Karpas-422 (cell line): ENCODE data around the gene SEMA5A. TPM values are rescaled to one million over a fixed set of nuclear protein-coding genes. Genes with fewer than 3 reads are reported as not detected.

Source experiments
- DNase-seq: peaks from one replicate; pipeline ENCODE4 v3.0.0-alpha.2; 2015
- H2AFZ ChIP-seq: fragments of 200-600 bp; sonication (generic); 2 replicates; pipeline ENCODE4 v1.6.1; 2014; ENCODE audit warnings: antibody characterized with exemption, low read length, mixed read lengths
- H3K27ac ChIP-seq: fragments of 200-600 bp; sonication (generic); 2 replicates; pipeline ENCODE4 v1.5.1; 2014; ENCODE audit warnings: mild to moderate bottlenecking, low read length, moderate library complexity
- H3K27me3 ChIP-seq: fragments of 200-600 bp; sonication (generic); 2 replicates; pipeline ENCODE4 v1.6.1; 2014; ENCODE audit warnings: low read length, mixed read lengths
- H3K36me3 ChIP-seq: fragments of 200-600 bp; sonication (generic); 2 replicates; pipeline ENCODE4 v1.6.1; 2014; ENCODE audit warnings: low read length, mixed read lengths; ENCODE audit not compliant: insufficient read depth
- H3K4me1 ChIP-seq: fragments of 200-600 bp; sonication (generic); 2 replicates; pipeline ENCODE4 v1.6.1; 2014; ENCODE audit warnings: mild to moderate bottlenecking, low read length, mixed read lengths
- H3K4me2 ChIP-seq: fragments of 200-600 bp; sonication (generic); 2 replicates; pipeline ENCODE4 v1.6.1; 2014; ENCODE audit warnings: low read length, low read depth, mild to moderate bottlenecking; ENCODE audit not compliant: poor library complexity, severe bottlenecking
- H3K4me3 ChIP-seq: fragments of 200-600 bp; sonication (generic); 2 replicates; pipeline ENCODE4 v1.5.1; 2014; ENCODE audit warnings: mild to moderate bottlenecking, antibody characterized with exemption, low read length, mixed read lengths
- H3K79me2 ChIP-seq: fragments of 200-600 bp; sonication (generic); 2 replicates; pipeline ENCODE4 v1.6.1; 2014; ENCODE audit warnings: mild to moderate bottlenecking, low read length, mixed read lengths
- H3K9ac ChIP-seq: fragments of 200-600 bp; sonication (generic); 2 replicates; pipeline ENCODE4 v1.6.0; 2014; ENCODE audit warnings: low read length
- H3K9me2 ChIP-seq: fragments of 200-600 bp; sonication (generic), shearing (Covaris generic); replicated peaks from 2 replicates; pipeline ENCODE4 v1.6.0; 2014; ENCODE audit warnings: mild to moderate bottlenecking, low read length, moderate library complexity; ENCODE audit not compliant: insufficient read depth
- H3K9me3 ChIP-seq: fragments of 300-700, 200-600 bp; sonication (generic); 2 replicates; pipeline ENCODE4 v1.6.1; 2014; ENCODE audit warnings: low read length, mixed read lengths
- H4K20me1 ChIP-seq: fragments of 200-600 bp; sonication (generic); 2 replicates; pipeline ENCODE4 v1.6.1; 2014; ENCODE audit warnings: mild to moderate bottlenecking, antibody characterized with exemption, low read length, low read depth; ENCODE audit not compliant: insufficient read depth
- total RNA-seq: library from RNA; depleted of rRNA; stranded (reverse); fragments of >200 nt; shearing (Covaris generic); gene quantifications from 2 replicates; pipeline ENCODE4 v1.2.3, GENCODE V29; 2014; ENCODE audit warnings: low replicate concordance

Gene SEMA5A
- total RNA-seq, 1 experiment from 2014 or later: not detected

DNA sequence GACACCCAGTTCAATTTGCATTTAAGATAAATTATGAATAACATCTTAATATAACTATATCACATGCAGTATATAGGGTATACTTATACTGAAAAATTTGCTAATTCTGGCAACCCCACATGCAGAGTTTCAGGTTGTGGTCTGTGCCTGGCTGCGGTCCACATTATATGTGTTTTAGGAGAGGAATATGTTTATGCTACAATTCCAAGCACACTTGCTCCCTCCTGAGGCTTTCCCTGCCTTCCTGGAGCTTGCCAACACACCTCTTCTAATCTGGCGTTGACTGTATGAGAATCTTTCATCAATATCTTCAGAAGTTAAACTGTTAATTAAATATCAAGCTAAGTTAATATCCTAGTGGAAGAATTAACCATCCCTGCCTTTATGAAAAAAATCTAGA is 45.2 kb downstream of the SEMA5A start:
- H3K4me3 ChIP-seq: no peak overlapping the region
- H3K9me2 ChIP-seq: no peaks in the 10 kb centered on the region
- DNase-seq: no peak
- H3K27me3 ChIP-seq: no peaks in the 10 kb centered on the region
- H3K4me2 ChIP-seq: no peak overlapping the region
- no peaks in the 10 kb centered on the region for H3K36me3 ChIP-seq
- H3K4me1 ChIP-seq: no peaks in the 10 kb centered on the region
- no peak overlapping the region for H2AFZ ChIP-seq
- no peaks in the 10 kb centered on the region for H3K79me2 ChIP-seq
- no peaks in the 10 kb centered on the region for H3K9me3 ChIP-seq
- H3K27ac ChIP-seq: no peak overlapping the region
- no peaks in the 10 kb centered on the region for H4K20me1 ChIP-seq
- no peak overlapping the region for H3K9ac ChIP-seq

DNA sequence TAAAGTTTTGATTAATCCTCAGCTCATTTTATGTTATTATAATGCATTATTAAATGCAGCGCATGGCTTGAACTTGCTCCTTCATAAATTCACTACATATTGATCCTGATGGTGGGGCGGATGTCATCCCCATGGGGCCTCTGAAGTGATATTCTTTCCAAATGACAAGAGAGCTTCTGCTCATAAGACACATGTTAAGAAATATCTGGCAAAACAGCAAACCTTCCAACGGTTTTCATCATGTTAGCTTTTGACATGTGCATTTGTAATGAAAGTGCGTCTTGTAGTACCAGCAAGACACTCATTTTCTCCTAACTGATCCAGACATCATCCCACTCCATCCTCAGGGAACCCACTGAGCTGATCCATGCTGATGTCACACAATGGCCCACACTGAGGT is 45.7 kb downstream of the SEMA5A start:
- Histone ChIP-seq H3K9me2 (no peaks in the 10 kb centered on the region), H3K79me2 (no peaks in the 10 kb centered on the region), H3K36me3 (no peaks in the 10 kb centered on the region), H4K20me1 (no peaks in the 10 kb centered on the region), H3K9me3 (no peaks in the 10 kb centered on the region), H3K9ac (no peak overlapping the region), H3K4me2 (no peak overlapping the region), H3K4me1 (no peaks in the 10 kb centered on the region), H3K4me3 (no peak overlapping the region), H3K27ac (no peak overlapping the region), H2AFZ (no peak overlapping the region), H3K27me3 (no peaks in the 10 kb centered on the region)
- DNase-seq: no peak

DNA sequence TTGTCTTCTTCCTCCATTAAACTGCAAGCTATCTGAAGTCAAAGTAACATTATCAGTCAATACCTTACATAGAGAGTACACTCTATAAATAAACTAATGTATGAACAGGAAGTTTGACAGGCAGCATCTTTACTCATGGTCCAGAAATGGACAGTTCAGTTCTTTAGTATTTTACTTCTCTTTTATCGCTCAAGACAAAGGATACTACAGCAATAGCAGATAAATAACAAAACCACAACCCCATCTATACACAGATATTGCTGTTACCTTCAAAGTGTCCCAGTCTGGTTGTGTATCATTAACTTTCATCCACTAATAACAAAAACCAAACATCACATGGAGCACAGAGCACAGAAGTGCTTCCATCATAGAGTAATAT is 46.4 kb downstream of the SEMA5A start:
- H3K9me3 ChIP-seq: no peaks in the 10 kb centered on the region

DNA sequence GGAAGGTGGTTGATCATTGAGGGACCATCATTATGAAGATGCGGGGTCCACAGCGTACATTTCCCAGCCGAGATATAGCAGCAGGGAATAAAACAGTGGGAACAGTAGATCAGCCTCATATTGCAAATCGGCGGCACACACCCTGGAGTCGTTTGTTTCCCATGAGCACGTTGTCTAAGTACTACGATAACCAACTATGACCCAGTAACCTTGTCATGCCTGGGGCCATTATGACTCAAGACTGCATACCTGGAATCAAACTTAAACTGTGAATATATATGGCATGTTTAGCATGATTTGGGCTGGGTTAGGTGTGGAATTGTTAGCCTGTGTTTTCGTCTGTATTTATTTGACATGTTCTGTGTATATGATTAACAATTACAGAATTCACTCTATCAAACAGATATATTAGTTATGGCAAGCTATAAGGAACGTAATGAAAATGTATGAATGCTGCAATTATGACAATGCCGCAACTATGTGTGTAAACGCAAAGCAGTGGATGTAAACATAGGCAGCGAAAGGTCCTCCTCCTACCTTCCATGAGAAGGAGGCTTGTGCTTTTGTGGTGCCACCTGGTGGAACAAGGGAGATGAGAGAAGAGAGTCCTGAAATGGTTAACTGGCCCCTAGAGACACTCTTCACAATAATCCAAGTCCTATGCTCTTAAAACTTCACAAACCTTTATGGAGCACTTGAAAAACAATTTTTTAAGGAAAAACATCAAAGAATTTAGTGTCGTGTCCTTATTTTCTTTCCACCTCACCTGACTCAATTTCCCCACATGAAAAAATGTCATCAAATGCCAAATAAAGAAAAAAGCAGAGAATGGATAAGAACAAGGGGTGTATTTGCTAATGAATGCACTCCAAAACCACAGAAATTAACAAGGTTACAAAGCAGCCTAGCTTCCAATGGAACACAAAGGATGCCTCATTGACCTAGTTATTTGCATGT is 47.1 kb downstream of the SEMA5A start:
- H3K27ac ChIP-seq: no peak overlapping the region
- H4K20me1 ChIP-seq: no peaks in the 10 kb centered on the region
- no peak overlapping the region for H3K4me2 ChIP-seq
- no peak overlapping the region for H2AFZ ChIP-seq
- no peaks in the 10 kb centered on the region for H3K27me3 ChIP-seq
- DNase-seq: peak; percentile 41
- no peaks in the 10 kb centered on the region for H3K36me3 ChIP-seq
- no peak overlapping the region for H3K9ac ChIP-seq
- no peaks in the 10 kb centered on the region for H3K9me2 ChIP-seq
- no peak overlapping the region for H3K4me3 ChIP-seq
- H3K4me1 ChIP-seq: no peaks in the 10 kb centered on the region
- H3K79me2 ChIP-seq: no peaks in the 10 kb centered on the region
- H3K9me3 ChIP-seq: no peaks in the 10 kb centered on the region

More for the DNA sequence above, 46.4 kb downstream of the SEMA5A start:
- no peaks in the 10 kb centered on the region for H4K20me1 ChIP-seq
- H3K27ac ChIP-seq: no peak overlapping the region
- H3K79me2 ChIP-seq: no peaks in the 10 kb centered on the region
- H2AFZ ChIP-seq: no peak overlapping the region
- H3K9me2 ChIP-seq: no peaks in the 10 kb centered on the region
- H3K36me3 ChIP-seq: no peaks in the 10 kb centered on the region
- no peak overlapping the region for H3K4me2 ChIP-seq
- no peak overlapping the region for H3K9ac ChIP-seq
- no peaks in the 10 kb centered on the region for H3K27me3 ChIP-seq
- no peak overlapping the region for H3K4me3 ChIP-seq
- H3K4me1 ChIP-seq: no peaks in the 10 kb centered on the region
- no peak for DNase-seq

GRCh38 chr5:9497347-9497746 is 48.5 kb downstream of the SEMA5A start:
- no peak for DNase-seq
- Histone ChIP-seq H3K79me2 (no peaks in the 10 kb centered on the region), H3K27ac (no peak overlapping the region), H3K9me3 (no peaks in the 10 kb centered on the region), H4K20me1 (no peaks in the 10 kb centered on the region), H3K9me2 (no peaks in the 10 kb centered on the region), H3K36me3 (no peaks in the 10 kb centered on the region), H3K4me2 (no peak overlapping the region), H3K9ac (no peak overlapping the region), H3K4me1 (no peaks in the 10 kb centered on the region), H3K27me3 (no peaks in the 10 kb centered on the region), H3K4me3 (no peak overlapping the region), H2AFZ (no peak overlapping the region)

GRCh38 chr5:9496801-9497200 is 49.1 kb downstream of the SEMA5A start:
- no peak overlapping the region for H3K4me2 ChIP-seq
- no peaks in the 10 kb centered on the region for H3K79me2 ChIP-seq
- no peaks in the 10 kb centered on the region for H3K36me3 ChIP-seq
- H3K4me3 ChIP-seq: no peak overlapping the region
- no peaks in the 10 kb centered on the region for H3K9me3 ChIP-seq
- no peaks in the 10 kb centered on the region for H3K9me2 ChIP-seq
- no peaks in the 10 kb centered on the region for H4K20me1 ChIP-seq
- H3K9ac ChIP-seq: no peak overlapping the region
- no peak overlapping the region for H3K27ac ChIP-seq
- DNase-seq: no peak
- H3K4me1 ChIP-seq: no peaks in the 10 kb centered on the region
- no peaks in the 10 kb centered on the region for H3K27me3 ChIP-seq
- H2AFZ ChIP-seq: no peak overlapping the region

- Histone ChIP-seq H3K27me3 (no peaks in the 10 kb centered on the region), H3K36me3 (no peaks in the 10 kb centered on the region), H3K4me2 (no peak overlapping the region), H3K79me2 (no peaks in the 10 kb centered on the region), H2AFZ (no peak overlapping the region), H4K20me1 (no peaks in the 10 kb centered on the region), H3K4me3 (no peak overlapping the region), H3K9me2 (no peaks in the 10 kb centered on the region), H3K4me1 (no peaks in the 10 kb centered on the region), H3K27ac (no peak overlapping the region), H3K9me3 (no peaks in the 10 kb centered on the region), H3K9ac (no peak overlapping the region)
- DNase-seq: no peak
Measured at GRCh38 chr5:9495121-9495520, 50.8 kb downstream of the SEMA5A start.

GRCh38 chr5:9494301-9494700 is 51.6 kb downstream of the SEMA5A start:
- H3K27ac ChIP-seq: no peak overlapping the region
- no peak overlapping the region for H3K9ac ChIP-seq
- H3K4me3 ChIP-seq: no peak overlapping the region
- DNase-seq: no peak
- no peaks in the 10 kb centered on the region for H3K27me3 ChIP-seq
- H3K9me3 ChIP-seq: no peaks in the 10 kb centered on the region
- no peaks in the 10 kb centered on the region for H4K20me1 ChIP-seq
- H3K79me2 ChIP-seq: no peaks in the 10 kb centered on the region
- no peak overlapping the region for H3K4me2 ChIP-seq
- no peaks in the 10 kb centered on the region for H3K4me1 ChIP-seq
- H3K36me3 ChIP-seq: no peaks in the 10 kb centered on the region
- H3K9me2 ChIP-seq: no peaks in the 10 kb centered on the region
- no peak overlapping the region for H2AFZ ChIP-seq
